GM12872 (cell line): ENCODE measurements around the gene ZBTB20.

Experiments used
- TF ChIP-seq, protein P1 (sequence below): IDR thresholded peaks from 3 replicates; pipeline ENCODE4 v1.5.1; 2011; ENCODE audit warnings: low read depth, mild to moderate bottlenecking, low read length, moderate library complexity; ENCODE audit not compliant: insufficient read depth

The ZBTB20 gene

DNA sequence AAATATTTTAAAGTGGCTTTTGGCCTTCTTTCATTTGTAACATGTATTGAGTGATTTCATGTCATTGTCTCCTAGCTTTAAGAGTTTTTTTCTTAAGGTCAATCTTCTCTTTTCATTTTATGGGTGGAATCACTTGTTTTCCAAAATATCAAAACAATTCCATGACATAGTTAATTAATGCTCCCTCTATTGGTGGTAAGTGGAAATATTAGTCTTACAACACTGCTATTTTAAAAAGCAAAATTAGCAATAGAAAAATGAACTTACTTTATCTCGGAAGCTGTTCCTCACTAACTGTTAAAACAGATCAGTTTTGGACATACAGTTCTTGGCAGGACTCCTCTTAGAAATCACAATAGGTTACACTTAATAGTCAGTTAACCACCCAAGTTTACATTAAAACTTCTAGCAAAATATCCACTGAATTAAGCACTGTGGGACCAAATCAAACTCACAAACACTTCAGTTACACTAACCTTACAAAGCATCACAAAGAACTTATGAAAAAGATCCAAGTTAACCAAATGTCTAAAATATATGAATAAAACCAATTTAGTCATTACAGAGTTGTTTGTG lies 810.9 kb downstream of the ZBTB20 start:
- TF ChIP-seq, protein P1, sequence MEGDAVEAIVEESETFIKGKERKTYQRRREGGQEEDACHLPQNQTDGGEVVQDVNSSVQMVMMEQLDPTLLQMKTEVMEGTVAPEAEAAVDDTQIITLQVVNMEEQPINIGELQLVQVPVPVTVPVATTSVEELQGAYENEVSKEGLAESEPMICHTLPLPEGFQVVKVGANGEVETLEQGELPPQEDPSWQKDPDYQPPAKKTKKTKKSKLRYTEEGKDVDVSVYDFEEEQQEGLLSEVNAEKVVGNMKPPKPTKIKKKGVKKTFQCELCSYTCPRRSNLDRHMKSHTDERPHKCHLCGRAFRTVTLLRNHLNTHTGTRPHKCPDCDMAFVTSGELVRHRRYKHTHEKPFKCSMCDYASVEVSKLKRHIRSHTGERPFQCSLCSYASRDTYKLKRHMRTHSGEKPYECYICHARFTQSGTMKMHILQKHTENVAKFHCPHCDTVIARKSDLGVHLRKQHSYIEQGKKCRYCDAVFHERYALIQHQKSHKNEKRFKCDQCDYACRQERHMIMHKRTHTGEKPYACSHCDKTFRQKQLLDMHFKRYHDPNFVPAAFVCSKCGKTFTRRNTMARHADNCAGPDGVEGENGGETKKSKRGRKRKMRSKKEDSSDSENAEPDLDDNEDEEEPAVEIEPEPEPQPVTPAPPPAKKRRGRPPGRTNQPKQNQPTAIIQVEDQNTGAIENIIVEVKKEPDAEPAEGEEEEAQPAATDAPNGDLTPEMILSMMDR: peak; percentile 17; the same call in 1 of the 3 replicates

DNA sequence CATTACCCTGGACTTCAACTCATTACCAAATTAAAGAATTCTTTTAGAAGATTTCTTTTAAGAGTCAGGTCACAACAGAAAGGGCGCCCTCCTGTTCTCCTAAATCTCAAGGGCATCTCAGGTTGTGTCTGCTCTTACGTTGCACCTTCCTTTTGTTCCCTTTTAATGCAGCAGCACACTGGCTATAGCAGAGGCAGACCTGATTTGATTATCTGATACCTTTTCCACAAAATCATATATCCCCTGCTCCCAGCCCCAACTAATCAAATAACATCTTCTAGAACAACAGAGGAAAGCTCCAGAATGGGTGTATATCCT lies 813.2 kb downstream of the ZBTB20 start:
- TF ChIP-seq, protein P1: no peak

DNA sequence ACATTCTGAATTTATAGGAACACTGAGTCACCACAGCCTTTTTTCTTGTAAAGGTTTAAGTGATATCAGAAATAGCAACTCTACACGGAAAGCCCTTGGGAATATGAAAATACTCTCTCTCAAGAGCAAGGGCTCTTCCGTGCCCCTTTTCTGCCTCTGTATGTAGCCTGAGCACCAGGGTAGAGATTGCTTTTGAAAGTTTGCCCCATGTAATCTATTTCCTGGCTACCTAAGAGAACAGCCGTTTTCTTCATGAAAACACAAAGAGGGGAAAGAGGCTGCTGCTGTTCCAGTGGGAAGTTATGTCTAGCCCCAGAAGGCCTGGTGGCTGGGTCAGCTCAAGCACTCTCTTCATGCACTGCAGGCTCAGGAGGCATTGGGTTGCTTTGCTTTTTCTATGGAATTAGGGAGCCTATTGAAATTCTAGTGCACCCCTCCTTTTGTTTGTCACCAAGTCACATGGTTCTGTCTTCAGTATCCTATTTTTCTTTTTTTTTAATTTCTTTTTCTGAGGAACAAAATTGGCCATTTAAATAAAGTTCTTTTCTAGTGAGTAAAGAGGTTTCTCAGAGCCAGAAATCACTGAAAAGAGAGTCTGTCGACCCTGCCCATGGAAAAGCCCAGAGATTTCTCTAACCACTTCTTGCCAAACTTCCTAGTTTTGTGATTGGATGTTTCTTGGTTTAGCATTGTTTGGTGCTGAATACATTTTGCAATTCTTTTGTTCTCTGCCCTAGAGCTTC lies 813.7 kb downstream of the ZBTB20 start:
- TF ChIP-seq, protein P1: no peak

DNA sequence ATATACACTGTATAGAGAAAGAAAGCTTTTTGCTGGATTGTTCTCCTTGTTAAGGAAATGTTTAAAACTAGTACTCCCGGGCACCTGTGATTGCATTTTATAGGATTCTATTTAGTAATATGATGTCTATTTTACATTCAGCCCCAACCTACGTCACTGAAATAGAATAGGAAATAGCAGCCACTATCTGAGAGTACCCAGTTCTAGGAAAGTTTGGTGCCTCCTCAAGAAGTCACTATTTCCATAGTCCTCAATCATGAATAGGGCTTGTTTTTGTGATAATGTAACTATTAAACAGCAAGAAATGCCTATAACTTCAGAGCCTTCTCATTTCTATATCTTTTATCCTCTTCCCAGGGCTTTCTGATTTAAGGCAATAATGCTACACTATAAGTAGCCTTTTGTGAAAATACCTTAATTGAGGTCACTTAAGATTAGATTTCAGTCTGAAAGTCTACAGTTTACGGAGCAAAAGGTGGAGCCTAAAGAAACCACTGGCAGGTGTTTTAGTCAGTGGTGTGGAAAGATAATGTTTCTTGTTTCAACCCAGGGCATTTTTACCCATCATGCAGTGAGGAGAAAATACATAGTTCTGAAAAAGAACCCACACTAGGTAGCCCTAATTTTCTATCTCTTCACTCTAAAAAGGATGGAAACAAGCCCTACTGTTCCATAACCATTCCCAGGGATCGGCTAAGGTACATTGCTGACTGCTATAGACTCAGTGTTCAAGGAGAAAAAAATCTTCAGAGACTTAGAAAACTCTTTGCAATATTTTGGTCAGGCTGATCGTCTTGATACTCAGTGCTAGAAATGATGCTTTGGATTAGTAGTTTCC lies 814.5 kb downstream of the ZBTB20 start:
- TF ChIP-seq, protein P1: no peak

DNA sequence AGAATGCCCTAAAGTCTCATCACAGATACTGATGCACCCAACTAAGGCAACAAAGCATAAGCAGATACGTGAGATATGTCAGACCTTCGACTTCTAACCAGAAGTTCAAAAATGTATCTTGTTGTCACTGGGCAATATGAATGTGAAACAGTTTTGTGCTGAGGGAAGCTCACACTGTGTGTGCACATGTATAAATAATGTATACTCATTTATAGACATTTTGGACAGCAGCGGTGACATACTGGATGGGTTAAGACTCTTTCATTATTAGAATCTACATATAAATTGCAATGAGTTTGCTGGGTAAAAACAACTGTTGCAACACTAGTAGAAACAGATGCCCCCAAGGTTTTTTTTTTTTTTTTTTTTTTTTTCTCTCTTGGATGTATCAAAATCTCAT lies 815.4 kb downstream of the ZBTB20 start:
- TF ChIP-seq, protein P1: no peak

DNA sequence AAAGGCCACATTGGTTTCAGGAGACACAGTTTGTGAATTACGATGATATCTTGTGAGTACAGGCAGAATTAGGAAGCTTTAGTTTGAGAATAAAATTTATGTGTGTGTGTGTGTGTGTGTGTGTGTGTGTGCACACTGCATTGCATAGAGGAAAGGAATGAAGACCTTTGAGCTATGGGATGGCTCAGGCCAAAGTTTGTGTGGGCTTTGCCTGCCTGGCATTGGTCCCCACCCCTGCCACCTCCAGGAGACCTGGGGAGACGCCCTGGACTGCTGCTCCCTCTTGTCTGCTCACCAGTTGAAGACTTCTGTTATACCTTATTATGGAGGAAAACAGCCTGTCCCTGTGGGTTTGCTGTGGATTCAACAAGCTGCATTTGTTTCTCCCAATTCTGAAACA lies 816.1 kb downstream of the ZBTB20 start:
- TF ChIP-seq, protein P1: no peak

DNA sequence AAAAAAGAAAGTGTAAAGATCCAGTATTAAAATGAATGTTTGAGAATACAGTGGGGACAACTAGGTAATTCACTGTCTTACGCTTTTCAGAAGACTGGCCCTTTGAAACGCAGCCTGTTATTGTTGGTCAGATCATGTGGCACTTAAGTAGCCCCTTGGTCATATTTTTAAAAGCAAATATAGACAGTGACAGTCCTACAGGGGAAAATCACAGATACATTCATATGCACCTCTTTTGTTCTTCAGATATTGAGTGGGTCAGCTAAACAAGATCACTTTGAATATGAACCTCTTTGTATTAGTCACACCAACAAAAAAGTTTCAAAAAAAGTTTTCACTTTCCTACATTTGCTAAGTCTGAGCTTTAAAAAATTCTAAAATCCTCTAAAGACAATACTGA lies 817.3 kb downstream of the ZBTB20 start:
- TF ChIP-seq, protein P1: no peak
